GM23338 (cell line): Measurements from ENCODE around the gene SPIN3. TPM values are rescaled to one million over a fixed set of nuclear protein-coding genes. Genes with fewer than 3 reads are reported as not detected.

ENCODE experiments used
- ATAC-seq: fragments of 200-7000 bp; cut with Tn5 transposase; 3 replicates; pipeline ENCODE4 v1.9.1; 2020
- DNase-seq: peaks from one replicate; pipeline ENCODE4 v3.0.0-alpha.2; 2015; ENCODE audit warnings: low spot score
- H2AFZ ChIP-seq: fragments of 200-600 bp; sonication (generic); 2 replicates; pipeline ENCODE4 v1.8.0; 2016; ENCODE audit warnings: antibody characterized with exemption, mild to moderate bottlenecking, moderate library complexity
- H3F3A ChIP-seq: fragments of 200-600 bp; sonication (generic); replicated peaks from 2 replicates; pipeline ENCODE4 v1.8.0; 2017; ENCODE audit warnings: antibody characterized with exemption, mixed run types, low read depth
- H3K27ac ChIP-seq: fragments of 200-600 bp; sonication (generic); 2 replicates; pipeline ENCODE4 v1.6.1; 2016; ENCODE audit warnings: low read depth
- H3K27me3 ChIP-seq: fragments of 200-600 bp; sonication (generic); 2 replicates; pipeline ENCODE4 v1.8.0; 2016; ENCODE audit warnings: mild to moderate bottlenecking, mixed run types, moderate library complexity; ENCODE audit not compliant: insufficient read depth
- H3K36me3 ChIP-seq: fragments of 200-600 bp; sonication (generic); 2 replicates; pipeline ENCODE4 v1.8.0; 2016; ENCODE audit warnings: mild to moderate bottlenecking; ENCODE audit not compliant: insufficient read depth
- H3K4me1 ChIP-seq: fragments of 200-600 bp; sonication (generic); 2 replicates; pipeline ENCODE4 v1.8.0; 2016; ENCODE audit warnings: mild to moderate bottlenecking, moderate library complexity; ENCODE audit not compliant: insufficient read depth
- H3K4me2 ChIP-seq: fragments of 200-600 bp; sonication (generic); 2 replicates; pipeline ENCODE4 v1.7.1; 2017; ENCODE audit warnings: mixed run types
- H3K4me3 ChIP-seq: fragments of 200-600 bp; sonication (generic); 2 replicates; pipeline ENCODE4 v1.6.1; 2016; ENCODE audit warnings: mixed run types
- H3K79me2 ChIP-seq: fragments of 200-600 bp; sonication (generic); replicated peaks from 2 replicates; pipeline ENCODE4 v1.8.0; 2017; ENCODE audit warnings: mild to moderate bottlenecking; ENCODE audit not compliant: insufficient read depth
- H3K9me2 ChIP-seq: fragments of 200-600 bp; sonication (generic); 2 replicates; pipeline ENCODE4 v1.8.0; 2017; ENCODE audit not compliant: insufficient read depth
- H4K20me1 ChIP-seq: fragments of 200-600 bp; sonication (generic); replicated peaks from 2 replicates; pipeline ENCODE4 v1.8.0; 2017; ENCODE audit warnings: mild to moderate bottlenecking; ENCODE audit not compliant: insufficient read depth
- H3K27ac Mint-ChIP-seq: 2 replicates; pipeline ENCODE4 v1.8.0; 2020; ENCODE audit warnings: inconsistent platforms, mild to moderate bottlenecking, moderate library complexity, mixed read lengths
- H3K27me3 Mint-ChIP-seq: 3 replicates; pipeline ENCODE4 v1.8.0; 2022; ENCODE audit warnings: low read depth, mild to moderate bottlenecking, moderate library complexity, mixed read lengths, inconsistent platforms; ENCODE audit not compliant: insufficient read depth, poor library complexity
- H3K36me3 Mint-ChIP-seq: 3 replicates; pipeline ENCODE4 v1.8.0; 2021; ENCODE audit warnings: low read depth, mild to moderate bottlenecking, inconsistent platforms, moderate library complexity, mixed read lengths
- H3K4me1 Mint-ChIP-seq: 3 replicates; pipeline ENCODE4 v1.8.0; 2020; ENCODE audit warnings: mild to moderate bottlenecking, inconsistent platforms, mixed read lengths
- H3K4me3 Mint-ChIP-seq: 3 replicates; pipeline ENCODE4 v1.8.0; 2021; ENCODE audit warnings: moderate library complexity, mild to moderate bottlenecking, inconsistent platforms, mixed read lengths
- H3K9me3 Mint-ChIP-seq: 3 replicates; pipeline ENCODE4 v1.8.0; 2020; ENCODE audit warnings: moderate library complexity, mild to moderate bottlenecking, inconsistent platforms, mixed read lengths
- CREB1 ChIP-seq: fragments of 250-450 bp; sonication (Bioruptor Pico); IDR thresholded peaks from 2 replicates; pipeline ENCODE4 v1.5.0; 2020; ENCODE audit warnings: low read depth, mild to moderate bottlenecking, moderate library complexity
- EZH2 ChIP-seq: fragments of 200-600 bp; sonication (generic); IDR thresholded peaks from one replicate; pipeline ENCODE4 v1.8.0; 2017; ENCODE audit warnings: antibody characterized with exemption, mild to moderate bottlenecking, low read depth; ENCODE audit not compliant: unreplicated experiment
- EZH2phosphoT487 ChIP-seq: fragments of 200-600 bp; sonication (generic); IDR thresholded peaks from one replicate; pipeline ENCODE4 v1.8.1; 2018; ENCODE audit warnings: antibody characterized with exemption; ENCODE audit not compliant: unreplicated experiment
- JUNB ChIP-seq: IDR thresholded peaks from one replicate; pipeline ENCODE4 v1.6.1; 2016; ENCODE audit warnings: antibody characterized with exemption; ENCODE audit not compliant: unreplicated experiment
- NANOG ChIP-seq: IDR thresholded peaks from 2 replicates; pipeline ENCODE4 v1.6.1; 2016; ENCODE audit warnings: antibody characterized with exemption, borderline replicate concordance
- POLR2AphosphoS5 ChIP-seq: IDR thresholded peaks from 2 replicates; pipeline ENCODE4 v1.6.1; 2016; ENCODE audit warnings: antibody characterized with exemption, low read depth
- STAT1 ChIP-seq: IDR thresholded peaks from one replicate; pipeline ENCODE4 v1.6.1; 2016; ENCODE audit warnings: antibody characterized with exemption; ENCODE audit not compliant: unreplicated experiment
- ZNF114 ChIP-seq: fragments of 250-450 bp; sonication (Bioruptor Pico); IDR thresholded peaks from 2 replicates; pipeline ENCODE4 v1.5.0; 2020; ENCODE audit warnings: mild to moderate bottlenecking, moderate library complexity
- ZNF331 ChIP-seq: fragments of 250-450 bp; sonication (Bioruptor Pico); IDR thresholded peaks from 2 replicates; pipeline ENCODE4 v1.5.0; 2020; ENCODE audit warnings: low read depth, mild to moderate bottlenecking, moderate library complexity
- polyA plus RNA-seq: library from polyadenylated mRNA; unstranded; fragments of >200 nt; fragmentation: Nextera tagmentation; extraction: Ambion mirVana; gene quantifications from 2 replicates; pipeline ENCODE4 v1.2.1, GENCODE V29; 2016
- total RNA-seq: library from RNA; depleted of rRNA; stranded (reverse); fragments of >200 nt; shearing (Covaris generic); gene quantifications from 2 replicates; pipeline ENCODE4 v1.2.3, GENCODE V29; 2014
- TF ChIP-seq, protein P1 (sequence below): fragments of 250-450 bp; sonication (Bioruptor Pico); IDR thresholded peaks from 2 replicates; pipeline ENCODE4 v1.5.0; 2020; ENCODE audit warnings: mild to moderate bottlenecking, moderate library complexity
- TF ChIP-seq, protein P2 (sequence below): IDR thresholded peaks from 2 replicates; pipeline ENCODE4 v1.6.1; 2016; ENCODE audit warnings: antibody characterized with exemption
- TF ChIP-seq, protein P3 (sequence below), 2 experiments: fragments of 200-600 bp in 1 of 2; sonication (generic) in 1 of 2; conservative IDR thresholded peaks; 2 replicates each; pipeline versions ENCODE4 v1.5.1 to v1.6.1; 2016 to 2017; ENCODE audit warnings: antibody characterized with exemption in 2 of 2, low read depth in 2 of 2, mild to moderate bottlenecking in 2 of 2, moderate library complexity in 1 of 2
- TF ChIP-seq, protein P4 (sequence below): IDR thresholded peaks from one replicate; pipeline ENCODE4 v1.6.1; 2018; ENCODE audit warnings: antibody characterized with exemption; ENCODE audit not compliant: unreplicated experiment

The SPIN3 gene
- total and polyA plus RNA-seq, 2 experiments from 2014 or later = 14.9 to 18.2 TPM

DNA sequence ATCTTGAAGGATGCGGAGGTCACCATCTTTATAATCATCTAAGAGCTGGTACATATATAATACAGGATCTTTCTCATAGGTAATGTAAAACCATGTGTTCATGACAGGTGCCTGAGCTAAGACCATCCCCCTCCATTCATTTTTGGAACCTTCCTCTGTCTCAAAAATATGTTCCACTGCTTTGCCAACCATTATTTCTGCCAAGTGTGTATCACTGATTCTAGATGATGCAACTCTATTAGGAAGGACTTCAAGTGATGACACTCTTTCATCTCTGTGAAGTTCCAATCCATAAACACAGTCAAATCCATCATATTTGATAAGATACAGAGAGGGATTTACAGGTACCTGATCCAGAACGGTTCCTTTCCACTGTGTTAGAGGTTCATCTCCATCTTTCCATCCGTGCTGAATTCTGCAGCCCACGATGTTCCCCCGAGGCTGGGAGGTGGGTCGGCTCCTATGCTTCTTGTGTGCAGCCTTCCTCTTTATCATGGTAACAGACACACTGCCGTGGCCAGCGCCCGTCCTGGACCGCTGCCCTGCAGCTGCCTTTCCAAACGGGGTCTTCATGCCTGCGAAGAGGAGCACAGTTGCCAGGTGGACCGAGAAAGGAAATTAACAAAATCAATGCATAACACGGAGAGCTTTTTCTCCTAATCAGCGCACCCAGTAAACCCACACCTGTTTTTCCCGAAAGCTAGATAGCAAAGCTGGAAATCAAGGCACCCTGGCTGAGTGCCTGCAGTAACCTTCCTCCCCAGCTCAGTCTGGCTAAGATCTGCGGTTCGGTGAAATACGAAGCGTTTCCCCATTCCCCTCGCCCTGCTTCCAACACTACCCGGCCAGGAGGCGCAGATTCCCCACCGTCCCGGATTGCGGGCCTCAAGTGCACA lies 718 bp downstream of the SPIN3 start:
- no peak overlapping the region for H3K27ac ChIP-seq
- Mint-ChIP-seq H3K9me3 (no peaks in the 10 kb centered on the region), H3K4me1 (peaks cover 21% of the 10 kb centered on the region; the same call in 2 of the 3 replicates), H3K4me3 (peak overlapping the region; percentile 93), H3K27ac (peak overlapping the region; percentile 86), H3K36me3 (peaks cover 50% of the 10 kb centered on the region), H3K27me3 (peaks cover 4% of the 10 kb centered on the region)
- no peaks in the 10 kb centered on the region for H3F3A ChIP-seq
- ATAC-seq (peak; percentile 16), DNase-seq (no peak)
- H3K4me3 ChIP-seq = peak overlapping the region; percentile 72
- H4K20me1 ChIP-seq = no peaks in the 10 kb centered on the region
- H3K27me3 ChIP-seq = no peaks in the 10 kb centered on the region
- H3K79me2 ChIP-seq = peaks cover 17% of the 10 kb centered on the region
- peaks cover 7% of the 10 kb centered on the region; the same call in 1 of the 2 replicates for H3K36me3 ChIP-seq
- H2AFZ ChIP-seq = peak overlapping the region; percentile 84; the same call in 1 of the 2 replicates
- H3K4me1 ChIP-seq = peaks cover 12% of the 10 kb centered on the region
- no peaks in the 10 kb centered on the region for H3K9me2 ChIP-seq
- TF ChIP-seq POLR2AphosphoS5 (no peak), EZH2 (no peak), JUNB (no peak), STAT1 (no peak), NANOG (no peak), EZH2phosphoT487 (no peak), ZNF114 (CRISPR knock-in tag) (no peak), CREB1 (no peak), ZNF331 (no peak)
- TF ChIP-seq, protein P1, sequence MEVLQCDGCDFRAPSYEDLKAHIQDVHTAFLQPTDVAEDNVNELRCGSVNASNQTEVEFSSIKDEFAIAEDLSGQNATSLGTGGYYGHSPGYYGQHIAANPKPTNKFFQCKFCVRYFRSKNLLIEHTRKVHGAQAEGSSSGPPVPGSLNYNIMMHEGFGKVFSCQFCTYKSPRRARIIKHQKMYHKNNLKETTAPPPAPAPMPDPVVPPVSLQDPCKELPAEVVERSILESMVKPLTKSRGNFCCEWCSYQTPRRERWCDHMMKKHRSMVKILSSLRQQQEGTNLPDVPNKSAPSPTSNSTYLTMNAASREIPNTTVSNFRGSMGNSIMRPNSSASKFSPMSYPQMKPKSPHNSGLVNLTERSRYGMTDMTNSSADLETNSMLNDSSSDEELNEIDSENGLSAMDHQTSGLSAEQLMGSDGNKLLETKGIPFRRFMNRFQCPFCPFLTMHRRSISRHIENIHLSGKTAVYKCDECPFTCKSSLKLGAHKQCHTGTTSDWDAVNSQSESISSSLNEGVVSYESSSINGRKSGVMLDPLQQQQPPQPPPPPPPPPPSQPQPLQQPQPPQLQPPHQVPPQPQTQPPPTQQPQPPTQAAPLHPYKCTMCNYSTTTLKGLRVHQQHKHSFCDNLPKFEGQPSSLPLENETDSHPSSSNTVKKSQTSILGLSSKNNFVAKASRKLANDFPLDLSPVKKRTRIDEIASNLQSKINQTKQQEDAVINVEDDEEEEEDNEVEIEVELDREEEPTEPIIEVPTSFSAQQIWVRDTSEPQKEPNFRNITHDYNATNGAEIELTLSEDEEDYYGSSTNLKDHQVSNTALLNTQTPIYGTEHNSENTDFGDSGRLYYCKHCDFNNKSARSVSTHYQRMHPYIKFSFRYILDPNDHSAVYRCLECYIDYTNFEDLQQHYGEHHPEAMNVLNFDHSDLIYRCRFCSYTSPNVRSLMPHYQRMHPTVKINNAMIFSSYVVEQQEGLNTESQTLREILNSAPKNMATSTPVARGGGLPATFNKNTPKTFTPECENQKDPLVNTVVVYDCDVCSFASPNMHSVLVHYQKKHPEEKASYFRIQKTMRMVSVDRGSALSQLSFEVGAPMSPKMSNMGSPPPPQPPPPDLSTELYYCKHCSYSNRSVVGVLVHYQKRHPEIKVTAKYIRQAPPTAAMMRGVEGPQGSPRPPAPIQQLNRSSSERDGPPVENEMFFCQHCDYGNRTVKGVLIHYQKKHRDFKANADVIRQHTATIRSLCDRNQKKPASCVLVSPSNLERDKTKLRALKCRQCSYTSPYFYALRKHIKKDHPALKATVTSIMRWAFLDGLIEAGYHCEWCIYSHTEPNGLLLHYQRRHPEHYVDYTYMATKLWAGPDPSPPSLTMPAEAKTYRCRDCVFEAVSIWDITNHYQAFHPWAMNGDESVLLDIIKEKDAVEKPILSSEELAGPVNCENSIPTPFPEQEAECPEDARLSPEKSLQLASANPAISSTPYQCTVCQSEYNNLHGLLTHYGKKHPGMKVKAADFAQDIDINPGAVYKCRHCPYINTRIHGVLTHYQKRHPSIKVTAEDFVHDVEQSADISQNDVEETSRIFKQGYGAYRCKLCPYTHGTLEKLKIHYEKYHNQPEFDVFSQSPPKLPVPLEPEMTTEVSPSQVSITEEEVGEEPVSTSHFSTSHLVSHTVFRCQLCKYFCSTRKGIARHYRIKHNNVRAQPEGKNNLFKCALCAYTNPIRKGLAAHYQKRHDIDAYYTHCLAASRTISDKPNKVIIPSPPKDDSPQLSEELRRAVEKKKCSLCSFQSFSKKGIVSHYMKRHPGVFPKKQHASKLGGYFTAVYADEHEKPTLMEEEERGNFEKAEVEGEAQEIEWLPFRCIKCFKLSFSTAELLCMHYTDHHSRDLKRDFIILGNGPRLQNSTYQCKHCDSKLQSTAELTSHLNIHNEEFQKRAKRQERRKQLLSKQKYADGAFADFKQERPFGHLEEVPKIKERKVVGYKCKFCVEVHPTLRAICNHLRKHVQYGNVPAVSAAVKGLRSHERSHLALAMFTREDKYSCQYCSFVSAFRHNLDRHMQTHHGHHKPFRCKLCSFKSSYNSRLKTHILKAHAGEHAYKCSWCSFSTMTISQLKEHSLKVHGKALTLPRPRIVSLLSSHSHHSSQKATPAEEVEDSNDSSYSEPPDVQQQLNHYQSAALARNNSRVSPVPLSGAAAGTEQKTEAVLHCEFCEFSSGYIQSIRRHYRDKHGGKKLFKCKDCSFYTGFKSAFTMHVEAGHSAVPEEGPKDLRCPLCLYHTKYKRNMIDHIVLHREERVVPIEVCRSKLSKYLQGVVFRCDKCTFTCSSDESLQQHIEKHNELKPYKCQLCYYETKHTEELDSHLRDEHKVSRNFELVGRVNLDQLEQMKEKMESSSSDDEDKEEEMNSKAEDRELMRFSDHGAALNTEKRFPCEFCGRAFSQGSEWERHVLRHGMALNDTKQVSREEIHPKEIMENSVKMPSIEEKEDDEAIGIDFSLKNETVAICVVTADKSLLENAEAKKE (CRISPR knock-in tag) = no peak
- TF ChIP-seq, protein P2, sequence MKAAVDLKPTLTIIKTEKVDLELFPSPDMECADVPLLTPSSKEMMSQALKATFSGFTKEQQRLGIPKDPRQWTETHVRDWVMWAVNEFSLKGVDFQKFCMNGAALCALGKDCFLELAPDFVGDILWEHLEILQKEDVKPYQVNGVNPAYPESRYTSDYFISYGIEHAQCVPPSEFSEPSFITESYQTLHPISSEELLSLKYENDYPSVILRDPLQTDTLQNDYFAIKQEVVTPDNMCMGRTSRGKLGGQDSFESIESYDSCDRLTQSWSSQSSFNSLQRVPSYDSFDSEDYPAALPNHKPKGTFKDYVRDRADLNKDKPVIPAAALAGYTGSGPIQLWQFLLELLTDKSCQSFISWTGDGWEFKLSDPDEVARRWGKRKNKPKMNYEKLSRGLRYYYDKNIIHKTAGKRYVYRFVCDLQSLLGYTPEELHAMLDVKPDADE = no peak
- TF ChIP-seq, protein P3, sequence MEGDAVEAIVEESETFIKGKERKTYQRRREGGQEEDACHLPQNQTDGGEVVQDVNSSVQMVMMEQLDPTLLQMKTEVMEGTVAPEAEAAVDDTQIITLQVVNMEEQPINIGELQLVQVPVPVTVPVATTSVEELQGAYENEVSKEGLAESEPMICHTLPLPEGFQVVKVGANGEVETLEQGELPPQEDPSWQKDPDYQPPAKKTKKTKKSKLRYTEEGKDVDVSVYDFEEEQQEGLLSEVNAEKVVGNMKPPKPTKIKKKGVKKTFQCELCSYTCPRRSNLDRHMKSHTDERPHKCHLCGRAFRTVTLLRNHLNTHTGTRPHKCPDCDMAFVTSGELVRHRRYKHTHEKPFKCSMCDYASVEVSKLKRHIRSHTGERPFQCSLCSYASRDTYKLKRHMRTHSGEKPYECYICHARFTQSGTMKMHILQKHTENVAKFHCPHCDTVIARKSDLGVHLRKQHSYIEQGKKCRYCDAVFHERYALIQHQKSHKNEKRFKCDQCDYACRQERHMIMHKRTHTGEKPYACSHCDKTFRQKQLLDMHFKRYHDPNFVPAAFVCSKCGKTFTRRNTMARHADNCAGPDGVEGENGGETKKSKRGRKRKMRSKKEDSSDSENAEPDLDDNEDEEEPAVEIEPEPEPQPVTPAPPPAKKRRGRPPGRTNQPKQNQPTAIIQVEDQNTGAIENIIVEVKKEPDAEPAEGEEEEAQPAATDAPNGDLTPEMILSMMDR (conservative IDR thresholded peaks at IDR 0.05; ENCODE audit: low read depth in 2 of 2) = no peak
- TF ChIP-seq, protein P4, sequence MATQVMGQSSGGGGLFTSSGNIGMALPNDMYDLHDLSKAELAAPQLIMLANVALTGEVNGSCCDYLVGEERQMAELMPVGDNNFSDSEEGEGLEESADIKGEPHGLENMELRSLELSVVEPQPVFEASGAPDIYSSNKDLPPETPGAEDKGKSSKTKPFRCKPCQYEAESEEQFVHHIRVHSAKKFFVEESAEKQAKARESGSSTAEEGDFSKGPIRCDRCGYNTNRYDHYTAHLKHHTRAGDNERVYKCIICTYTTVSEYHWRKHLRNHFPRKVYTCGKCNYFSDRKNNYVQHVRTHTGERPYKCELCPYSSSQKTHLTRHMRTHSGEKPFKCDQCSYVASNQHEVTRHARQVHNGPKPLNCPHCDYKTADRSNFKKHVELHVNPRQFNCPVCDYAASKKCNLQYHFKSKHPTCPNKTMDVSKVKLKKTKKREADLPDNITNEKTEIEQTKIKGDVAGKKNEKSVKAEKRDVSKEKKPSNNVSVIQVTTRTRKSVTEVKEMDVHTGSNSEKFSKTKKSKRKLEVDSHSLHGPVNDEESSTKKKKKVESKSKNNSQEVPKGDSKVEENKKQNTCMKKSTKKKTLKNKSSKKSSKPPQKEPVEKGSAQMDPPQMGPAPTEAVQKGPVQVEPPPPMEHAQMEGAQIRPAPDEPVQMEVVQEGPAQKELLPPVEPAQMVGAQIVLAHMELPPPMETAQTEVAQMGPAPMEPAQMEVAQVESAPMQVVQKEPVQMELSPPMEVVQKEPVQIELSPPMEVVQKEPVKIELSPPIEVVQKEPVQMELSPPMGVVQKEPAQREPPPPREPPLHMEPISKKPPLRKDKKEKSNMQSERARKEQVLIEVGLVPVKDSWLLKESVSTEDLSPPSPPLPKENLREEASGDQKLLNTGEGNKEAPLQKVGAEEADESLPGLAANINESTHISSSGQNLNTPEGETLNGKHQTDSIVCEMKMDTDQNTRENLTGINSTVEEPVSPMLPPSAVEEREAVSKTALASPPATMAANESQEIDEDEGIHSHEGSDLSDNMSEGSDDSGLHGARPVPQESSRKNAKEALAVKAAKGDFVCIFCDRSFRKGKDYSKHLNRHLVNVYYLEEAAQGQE = no peak
- peak overlapping the region; percentile 70 for H3K4me2 ChIP-seq
